GM21447 (cell line): Measurements from ENCODE around the gene FLYWCH1.

Experiments used
- ATAC-seq: cut with Tn5 transposase; IDR thresholded peaks from one replicate; pipeline ENCODE4 v1.9.1; 2021; ENCODE audit not compliant: unreplicated experiment

FLYWCH1 gene

DNA sequence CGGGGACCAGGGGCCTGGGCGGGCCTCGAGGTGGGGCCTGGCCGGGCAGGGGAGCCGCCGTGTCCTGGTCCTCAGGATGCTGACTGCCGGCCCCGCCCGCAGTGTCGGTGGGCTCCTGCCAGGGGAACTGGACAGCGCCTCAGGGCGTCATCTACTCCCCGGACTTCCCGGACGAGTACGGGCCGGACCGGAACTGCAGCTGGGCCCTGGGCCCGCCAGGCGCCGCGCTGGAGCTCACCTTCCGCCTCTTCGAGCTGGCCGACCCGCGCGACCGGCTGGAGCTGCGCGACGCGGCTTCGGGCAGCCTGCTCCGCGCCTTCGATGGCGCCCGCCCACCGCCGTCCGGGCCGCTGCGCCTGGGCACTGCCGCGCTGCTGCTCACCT is 55.1 kb downstream of the FLYWCH1 start:
- ATAC-seq: no peak

DNA sequence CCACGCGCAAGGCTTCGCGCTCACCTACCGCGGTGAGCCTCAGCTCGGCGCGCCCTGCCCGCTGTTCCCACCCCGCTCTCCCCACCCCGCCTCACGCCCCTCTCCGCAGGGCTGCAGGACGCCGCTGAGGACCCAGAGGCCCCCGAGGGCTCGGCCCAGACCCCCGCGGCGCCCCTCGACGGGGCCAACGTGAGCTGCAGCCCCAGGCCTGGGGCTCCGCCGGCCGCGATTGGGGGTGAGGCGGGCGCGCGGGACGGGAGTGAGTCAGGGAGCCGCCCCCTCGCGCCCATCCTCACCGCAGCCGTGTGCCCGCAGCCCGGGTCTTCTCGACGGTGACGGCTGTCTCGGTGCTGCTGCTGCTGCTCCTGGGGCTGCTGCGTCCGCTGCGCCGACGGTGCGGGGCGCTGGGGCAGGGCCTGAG is 55.5 kb downstream of the FLYWCH1 start:
- ATAC-seq: no peak

GRCh38 chr16:2967721-2968161 is 56.0 kb downstream of the FLYWCH1 start:
- no peak for ATAC-seq

DNA sequence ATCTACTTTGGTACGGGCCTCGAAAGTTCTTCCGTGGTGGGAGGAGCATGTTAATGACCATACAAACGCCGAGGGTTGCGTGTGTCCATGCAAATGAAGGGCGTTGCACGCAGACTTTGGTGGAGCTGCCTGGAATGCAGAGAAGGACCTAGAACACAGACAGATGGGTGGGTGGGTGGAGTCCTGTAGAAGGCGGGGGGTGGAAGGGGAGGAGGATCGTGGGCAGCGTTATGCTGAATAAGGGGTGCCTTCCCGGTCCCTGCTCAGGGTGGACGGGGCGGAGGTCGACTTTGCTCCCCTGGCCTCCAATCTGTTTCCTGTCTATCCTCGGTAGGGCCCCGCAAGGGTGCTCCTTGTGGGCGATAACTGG is 56.6 kb downstream of the FLYWCH1 start:
- no peak for ATAC-seq

- peak; percentile 69 for ATAC-seq
These were observed 57.2 kb downstream of the FLYWCH1 start, which contains the start of gene PAQR4 for GRCh38 chr16:2968738-2969544. Gene PAQR4, plus strand, starts transcription at chr16:2969348. Its CDS starts 327 bp downstream, at chr16:2969675.

DNA sequence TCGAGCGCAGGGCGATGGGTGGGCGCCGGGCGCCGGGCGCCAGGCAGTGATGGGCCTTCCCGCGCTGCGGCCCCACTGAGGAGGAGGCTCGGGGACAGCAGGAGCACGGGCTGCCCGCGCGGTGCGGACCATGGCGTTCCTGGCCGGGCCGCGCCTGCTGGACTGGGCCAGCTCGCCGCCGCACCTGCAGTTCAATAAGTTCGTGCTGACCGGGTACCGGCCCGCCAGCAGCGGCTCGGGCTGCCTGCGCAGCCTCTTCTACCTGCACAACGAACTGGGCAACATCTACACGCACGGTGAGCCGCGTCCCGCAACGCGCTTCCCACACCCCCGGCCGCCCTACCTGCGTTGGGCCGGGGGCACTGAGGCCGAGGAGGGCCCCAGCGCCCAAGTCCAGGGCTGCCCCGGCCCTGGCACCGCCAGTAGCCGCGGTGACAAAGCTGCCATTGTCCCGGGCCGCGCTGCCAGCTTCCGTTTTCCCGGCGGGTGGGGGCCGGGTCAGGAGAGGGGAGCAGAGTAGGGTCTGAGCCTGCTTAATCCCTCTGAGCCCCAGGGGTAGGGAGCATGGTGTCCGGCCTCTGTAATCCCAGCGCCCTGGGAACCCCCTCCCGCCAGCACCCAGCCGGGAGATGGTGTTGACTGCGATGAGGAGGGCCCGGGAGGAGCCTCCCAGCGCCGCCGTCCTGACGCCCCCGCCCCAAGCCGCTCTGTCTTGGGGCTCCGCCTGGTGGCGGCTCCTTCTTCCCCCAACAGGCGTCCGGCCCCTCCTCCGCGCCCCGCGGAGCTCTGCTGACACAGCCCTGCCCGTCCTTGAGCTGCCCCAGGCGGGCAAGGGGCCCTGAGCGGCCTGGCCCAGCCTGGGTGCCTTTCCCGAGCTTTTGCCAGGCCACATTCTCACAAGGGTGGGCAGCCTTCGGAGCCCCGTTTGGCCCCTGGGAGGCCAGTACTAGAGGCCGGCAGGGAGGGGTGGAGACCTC is 58.1 kb downstream of the FLYWCH1 start:
- ATAC-seq: peak; percentile 32

- no peak for ATAC-seq
These were observed 58.8 kb downstream of the FLYWCH1 start for GRCh38 chr16:2970563-2970962.

DNA sequence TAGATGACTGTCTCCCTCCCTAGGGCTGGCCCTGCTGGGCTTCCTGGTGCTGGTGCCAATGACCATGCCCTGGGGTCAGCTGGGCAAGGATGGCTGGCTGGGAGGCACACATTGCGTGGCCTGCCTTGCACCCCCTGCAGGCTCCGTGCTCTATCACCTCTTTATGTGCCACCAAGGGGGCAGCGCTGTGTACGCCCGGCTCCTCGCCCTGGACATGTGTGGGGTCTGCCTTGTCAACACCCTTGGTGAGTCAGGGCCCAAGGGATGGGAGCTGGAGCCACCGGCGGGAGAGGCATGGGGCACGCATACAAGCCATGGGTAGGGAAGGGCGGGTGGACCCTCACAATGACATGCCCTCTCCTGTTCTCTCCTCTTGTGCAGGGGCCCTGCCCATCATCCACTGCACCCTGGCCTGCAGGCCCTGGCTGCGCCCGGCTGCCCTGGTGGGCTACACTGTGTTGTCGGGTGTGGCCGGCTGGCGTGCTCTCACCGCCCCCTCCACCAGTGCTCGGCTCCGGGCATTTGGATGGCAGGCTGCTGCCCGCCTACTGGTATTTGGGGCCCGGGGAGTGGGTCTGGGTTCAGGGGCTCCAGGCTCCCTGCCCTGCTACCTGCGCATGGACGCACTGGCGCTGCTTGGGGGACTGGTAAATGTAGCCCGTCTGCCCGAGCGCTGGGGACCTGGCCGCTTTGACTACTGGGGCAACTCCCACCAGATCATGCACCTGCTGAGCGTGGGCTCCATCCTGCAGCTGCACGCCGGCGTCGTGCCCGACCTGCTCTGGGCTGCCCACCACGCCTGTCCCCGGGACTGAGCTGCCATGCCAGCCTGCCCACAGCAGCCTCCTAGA is 59.6 kb downstream of the FLYWCH1 start:
- no peak for ATAC-seq

GRCh38 chr16:2971985-2972784 is 60.5 kb downstream of the FLYWCH1 start:
- no peak for ATAC-seq

GRCh38 chr16:2973093-2973492 is 61.4 kb downstream of the FLYWCH1 start:
- no peak for ATAC-seq

GRCh38 chr16:2973605-2974318 is 62.0 kb downstream of the FLYWCH1 start:
- no peak for ATAC-seq

DNA sequence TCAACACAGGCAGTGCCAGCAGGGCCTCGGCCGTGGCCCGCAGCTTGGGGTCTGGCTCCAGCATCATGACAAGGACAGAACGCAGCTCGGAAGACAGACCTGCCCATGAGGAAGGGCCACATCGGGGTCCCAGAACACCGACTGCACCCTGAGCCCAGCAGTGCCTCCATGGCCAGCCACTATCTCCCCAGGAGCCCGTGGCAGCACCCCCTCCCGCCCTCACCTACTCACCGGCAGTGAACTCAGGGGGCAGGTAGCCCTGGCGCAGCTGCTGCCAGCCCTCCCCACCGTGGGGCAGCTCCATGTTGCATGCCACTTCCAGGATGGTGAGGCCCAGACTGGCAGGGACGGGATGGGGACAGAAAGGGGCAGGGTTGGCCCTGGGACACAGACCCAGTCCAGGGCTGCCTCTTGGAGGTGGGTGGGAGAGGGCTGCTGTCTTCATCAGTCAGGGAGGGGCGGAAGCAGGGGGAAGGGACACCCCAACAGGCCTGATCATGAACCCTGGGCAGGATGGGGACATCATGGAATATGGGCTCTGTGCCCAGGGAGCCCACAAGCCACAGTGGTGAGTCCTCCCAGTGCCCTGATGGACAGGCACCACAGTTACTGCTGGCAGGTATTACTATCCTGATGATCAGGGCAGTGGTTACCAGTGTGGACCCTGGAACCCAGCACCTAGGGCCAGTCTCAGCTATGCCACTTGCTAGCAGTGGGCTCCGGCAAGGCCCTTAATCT is 62.8 kb downstream of the FLYWCH1 start:
- ATAC-seq: no peak

DNA sequence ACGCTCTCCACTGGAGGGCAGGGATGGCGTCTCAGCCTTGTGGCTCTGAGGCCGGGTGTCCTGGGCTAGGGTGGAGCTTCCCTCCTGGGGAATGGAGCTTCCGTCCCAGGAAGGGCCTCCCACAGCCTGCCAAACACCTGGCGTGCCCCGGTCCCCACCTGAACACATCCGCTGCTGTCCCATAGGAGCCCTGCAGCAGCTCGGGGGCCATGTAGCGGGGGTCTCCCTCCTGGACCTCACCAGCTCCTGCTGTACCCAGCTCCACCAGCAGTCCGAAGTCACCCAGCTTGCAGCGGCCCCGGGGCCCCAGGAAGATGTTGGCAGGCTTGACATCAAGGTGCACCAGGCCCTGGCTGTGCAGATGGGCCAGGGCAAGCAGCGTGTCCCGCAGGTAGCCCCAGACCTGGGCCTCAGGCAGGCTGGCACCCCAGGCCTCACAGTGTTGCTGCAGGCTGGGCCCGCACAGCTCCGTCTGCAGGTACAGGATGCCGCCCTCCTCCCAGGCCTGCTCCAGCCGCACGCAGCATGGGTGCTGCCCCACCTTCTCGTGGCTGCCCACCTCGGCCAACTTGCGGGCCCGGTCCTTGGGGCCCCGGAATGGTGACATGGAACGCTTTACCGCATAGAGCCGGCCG is 63.5 kb downstream of the FLYWCH1 start:
- no peak for ATAC-seq

- no peak for ATAC-seq
These were observed 64.5 kb downstream of the FLYWCH1 start for GRCh38 chr16:2976201-2976600.

GRCh38 chr16:2976673-2977072 is 64.9 kb downstream of the FLYWCH1 start:
- ATAC-seq: no peak

- no peak for ATAC-seq
These were observed 65.7 kb downstream of the FLYWCH1 start for GRCh38 chr16:2977440-2977839.

DNA sequence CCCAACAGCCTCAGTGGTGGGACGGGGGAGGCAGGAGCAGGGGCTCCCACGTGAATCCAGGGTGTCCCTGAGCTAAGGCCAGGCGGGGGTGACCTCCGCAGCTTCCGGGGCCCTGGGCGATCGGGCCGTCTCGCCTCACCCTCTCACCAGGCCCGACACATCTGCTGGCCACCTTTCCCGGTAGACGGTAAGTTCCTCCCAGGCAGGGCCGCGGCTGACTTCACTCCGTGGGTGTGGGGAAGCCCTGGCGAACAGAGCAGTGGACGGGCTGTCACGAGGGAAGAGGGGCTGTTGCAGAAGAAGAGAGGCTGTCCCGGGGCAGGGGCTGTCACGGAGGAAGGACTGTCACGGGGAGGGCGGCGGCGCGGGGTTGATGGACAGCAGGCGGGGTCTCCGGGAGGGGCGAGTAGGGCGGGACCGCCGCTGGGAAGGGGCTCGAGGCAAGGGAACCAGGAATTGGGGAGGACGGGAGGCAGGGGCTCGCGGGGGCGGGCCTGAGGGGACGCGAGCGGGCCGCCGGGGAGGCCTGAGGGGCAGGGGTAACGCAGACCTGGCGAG is 68.0 kb downstream of the FLYWCH1 start:
- peak; percentile 8 for ATAC-seq
